ENCODE measurements around the gene TARS3.

GRCh38 chr15:101618076-101618475 lies 106.2 kb downstream of the TARS3 start:
- TF ChIP-seq CTCF (IDR thresholded peaks at IDR 0.05) (no peak), EZH2 (IDR thresholded peaks at IDR 0.05; ENCODE audit: borderline replicate concordance, insufficient read depth, low read depth, low read length, poor library complexity, severe bottlenecking) (no peak)
